GM19372 (cell line): ENCODE results near the gene FXR2.

Experiments
- ATAC-seq: cut with Tn5 transposase; IDR thresholded peaks from one replicate; pipeline ENCODE4 v1.9.1; 2021; ENCODE audit warnings: mild to moderate bottlenecking, low read depth, moderate library complexity; ENCODE audit not compliant: unreplicated experiment

The FXR2 gene

DNA sequence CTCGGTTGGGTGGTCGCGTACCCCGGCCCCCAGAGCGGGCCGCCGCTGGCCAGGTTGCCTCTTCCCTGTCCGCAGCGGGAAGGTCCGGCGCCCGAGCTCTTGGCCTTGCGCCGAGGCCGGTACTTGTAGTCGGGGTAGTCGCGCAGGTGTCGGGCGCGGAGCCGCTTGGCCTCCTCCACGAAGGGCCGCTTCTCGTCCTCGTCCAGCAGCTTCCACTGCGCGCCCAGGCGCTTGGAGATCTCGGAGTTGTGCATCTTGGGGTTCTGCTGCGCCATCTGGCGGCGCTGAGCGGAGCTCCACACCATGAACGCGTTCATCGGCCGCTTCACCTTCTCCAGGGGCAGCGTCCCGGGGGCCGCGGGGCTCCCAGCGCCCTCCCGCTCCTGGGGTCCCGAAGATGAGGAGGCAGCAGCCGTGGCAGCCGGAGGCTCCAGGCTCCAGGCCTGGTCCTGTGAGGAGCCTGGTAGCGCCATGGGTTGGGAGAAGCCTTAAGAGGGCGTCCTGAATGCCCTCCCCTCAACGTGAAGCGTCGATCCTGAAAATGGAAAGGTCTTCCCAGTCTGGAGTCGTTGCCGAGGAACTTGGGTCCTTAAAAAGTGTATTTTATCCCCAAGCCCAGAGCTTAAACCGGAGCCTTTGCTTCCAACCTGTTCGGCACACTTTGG, 25.4 kb downstream of the FXR2 start:
- no peak for ATAC-seq

- no peak for ATAC-seq
Observed at GRCh38 chr17:7588553-7589203, 26.0 kb downstream of the FXR2 start.

DNA sequence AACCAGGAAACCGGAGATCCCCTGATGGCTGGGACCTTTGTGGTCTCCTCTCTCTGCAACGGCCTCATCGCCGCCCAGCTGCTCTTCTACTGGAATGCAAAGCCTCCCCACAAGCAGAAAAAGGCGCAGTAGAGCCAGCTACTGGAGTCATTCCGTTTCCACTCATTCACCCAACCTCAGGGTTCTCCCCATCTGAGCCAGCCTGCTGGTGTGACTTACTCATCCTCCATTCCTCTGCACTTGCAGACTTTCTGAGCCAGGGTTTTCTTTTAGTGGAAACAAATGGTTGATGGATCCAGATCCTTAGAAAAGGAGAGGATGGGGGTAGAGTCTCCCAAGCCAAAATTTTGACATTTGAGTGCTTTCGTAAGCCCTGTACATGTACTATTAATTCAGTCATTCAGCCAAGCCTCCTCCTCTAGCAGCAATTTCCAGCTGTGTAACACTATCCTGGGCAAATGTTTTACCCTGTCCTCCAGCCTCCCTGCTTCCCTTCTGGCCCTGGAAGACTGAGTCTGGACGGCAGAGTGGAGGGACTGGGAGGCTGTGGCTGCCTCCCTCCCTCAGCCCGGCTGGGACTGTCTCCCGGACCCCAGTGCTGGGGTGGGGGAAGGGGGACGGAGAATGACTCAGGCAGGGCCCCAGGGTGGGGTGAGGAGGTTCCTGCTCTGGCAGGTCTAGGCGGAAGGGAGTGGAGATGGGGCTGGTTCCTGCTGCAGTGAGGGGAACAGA, 27.1 kb downstream of the FXR2 start:
- ATAC-seq = no peak

DNA sequence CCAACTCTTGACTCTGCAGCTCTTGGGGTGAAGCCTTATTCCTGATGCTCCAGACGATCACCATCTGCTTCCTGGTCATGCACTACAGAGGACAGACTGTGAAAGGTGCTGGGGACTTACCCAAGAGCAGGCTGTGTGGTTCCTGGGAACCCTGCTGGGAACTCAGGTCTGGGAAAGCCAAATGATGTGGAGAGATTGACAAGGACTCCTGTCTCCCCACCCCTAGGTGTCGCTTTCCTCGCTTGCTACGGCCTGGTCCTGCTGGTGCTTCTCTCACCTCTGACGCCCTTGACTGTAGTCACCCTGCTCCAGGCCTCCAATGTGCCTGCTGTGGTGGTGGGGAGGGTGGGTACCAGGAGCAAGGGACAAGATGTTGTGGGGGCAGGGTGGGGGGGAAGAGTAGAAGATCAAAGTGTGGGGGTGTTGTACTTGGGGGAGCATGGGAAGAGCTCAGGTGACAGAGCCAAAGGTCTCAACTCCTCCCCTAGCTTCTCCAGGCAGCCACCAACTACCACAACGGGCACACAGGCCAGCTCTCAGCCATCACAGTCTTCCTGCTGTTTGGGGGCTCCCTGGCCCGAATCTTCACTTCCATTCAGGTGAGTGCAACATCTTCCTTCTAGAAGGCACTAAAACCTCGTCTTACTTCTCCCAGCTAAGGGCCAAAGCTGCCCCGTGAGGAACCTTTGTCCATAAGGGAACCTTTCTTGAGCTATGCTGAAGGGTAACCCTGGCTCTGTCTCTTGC, 27.9 kb downstream of the FXR2 start:
- no peak for ATAC-seq

GRCh38 chr17:7583253-7584109, 31.2 kb downstream of the FXR2 start, which contains the start of gene MPDU1:
Gene MPDU1 (plus strand): TSS chr17:7583852. CDS start chr17:7583863, 11 bp downstream.
- ATAC-seq = peak; percentile 68

DNA sequence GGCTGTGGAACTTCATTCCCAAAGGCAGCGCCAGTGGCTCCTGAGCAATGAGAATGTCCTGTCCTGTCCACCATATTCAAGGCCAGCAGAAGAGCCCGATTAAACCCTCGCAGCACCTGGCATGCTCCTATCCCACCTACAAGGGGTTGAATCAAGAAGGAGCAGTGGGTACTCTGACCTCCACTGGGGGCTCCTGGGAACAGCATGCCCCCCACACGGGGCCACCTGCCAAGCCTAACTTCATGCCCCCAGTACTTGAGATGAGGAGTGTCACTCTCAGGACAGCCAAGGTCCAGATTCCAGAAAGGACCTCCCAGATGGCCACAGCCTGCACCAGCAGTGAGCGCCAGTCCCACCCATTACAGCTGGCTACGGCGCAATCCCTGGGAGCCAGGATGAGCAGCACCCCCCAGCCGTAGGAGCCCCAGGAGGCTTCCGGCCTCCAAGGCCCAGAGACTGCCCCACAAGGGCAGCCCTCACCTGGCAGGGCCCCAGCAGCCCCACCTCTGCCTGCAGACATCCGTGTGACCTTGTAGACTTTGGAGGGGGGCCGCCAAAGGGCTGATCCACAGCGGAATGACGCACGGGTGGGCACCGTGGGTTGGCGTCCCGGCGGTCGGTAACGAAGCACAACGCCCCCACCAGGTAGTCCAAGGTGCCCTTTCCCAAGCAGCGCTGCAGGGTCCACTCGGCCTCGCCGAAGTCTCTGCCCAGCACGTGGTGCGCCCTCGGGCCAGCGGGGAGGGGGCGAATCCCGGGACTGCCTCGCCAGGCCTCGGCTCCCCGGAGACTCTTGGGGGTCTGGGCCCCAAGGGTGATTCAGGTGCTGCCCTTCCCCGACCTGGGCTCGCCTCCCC, 32.1 kb downstream of the FXR2 start:
- ATAC-seq = no peak

- ATAC-seq = no peak
Observed at GRCh38 chr17:7580604-7581575, 33.8 kb downstream of the FXR2 start.

- ATAC-seq = no peak
Observed at GRCh38 chr17:7579834-7580603, 34.7 kb downstream of the FXR2 start.

DNA sequence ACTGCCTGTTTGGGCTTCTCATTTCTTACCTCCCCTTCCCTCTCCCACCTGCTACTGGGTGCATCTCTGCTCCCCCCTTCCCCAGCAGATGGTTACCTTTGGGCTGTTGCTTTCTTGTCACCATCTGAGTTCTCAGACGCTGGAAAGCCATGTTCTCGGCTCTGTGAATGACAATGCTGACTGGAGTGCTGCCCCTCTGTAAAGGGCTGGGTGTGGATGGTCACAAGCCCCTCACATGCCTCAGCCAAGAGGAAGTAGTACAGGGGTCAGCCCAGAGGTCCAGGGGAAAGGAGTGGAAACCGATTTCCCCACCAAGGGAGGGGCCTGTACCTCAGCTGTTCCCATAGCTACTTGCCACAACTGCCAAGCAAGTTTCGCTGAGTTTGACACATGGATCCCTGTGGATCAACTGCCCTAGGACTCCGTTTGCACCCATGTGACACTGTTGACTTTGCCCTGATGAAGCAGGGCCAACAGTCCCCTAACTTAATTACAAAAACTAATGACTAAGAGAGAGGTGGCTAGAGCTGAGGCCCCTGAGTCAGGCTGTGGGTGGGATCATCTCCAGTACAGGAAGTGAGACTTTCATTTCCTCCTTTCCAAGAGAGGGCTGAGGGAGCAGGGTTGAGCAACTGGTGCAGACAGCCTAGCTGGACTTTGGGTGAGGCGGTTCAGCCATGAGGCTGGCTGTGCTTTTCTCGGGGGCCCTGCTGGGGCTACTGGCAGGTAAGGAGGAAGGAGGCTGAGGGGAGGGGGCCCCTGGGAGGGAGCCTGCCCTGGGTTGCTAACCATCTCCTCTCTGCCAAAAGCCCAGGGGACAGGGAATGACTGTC, 35.5 kb downstream of the FXR2 start, which contains the start of gene CD68:
CD68 (plus strand) TSS at position 638 of the 833 bp plus-strand sequence; CDS start at position 678, 40 bp downstream.
- ATAC-seq = no peak

DNA sequence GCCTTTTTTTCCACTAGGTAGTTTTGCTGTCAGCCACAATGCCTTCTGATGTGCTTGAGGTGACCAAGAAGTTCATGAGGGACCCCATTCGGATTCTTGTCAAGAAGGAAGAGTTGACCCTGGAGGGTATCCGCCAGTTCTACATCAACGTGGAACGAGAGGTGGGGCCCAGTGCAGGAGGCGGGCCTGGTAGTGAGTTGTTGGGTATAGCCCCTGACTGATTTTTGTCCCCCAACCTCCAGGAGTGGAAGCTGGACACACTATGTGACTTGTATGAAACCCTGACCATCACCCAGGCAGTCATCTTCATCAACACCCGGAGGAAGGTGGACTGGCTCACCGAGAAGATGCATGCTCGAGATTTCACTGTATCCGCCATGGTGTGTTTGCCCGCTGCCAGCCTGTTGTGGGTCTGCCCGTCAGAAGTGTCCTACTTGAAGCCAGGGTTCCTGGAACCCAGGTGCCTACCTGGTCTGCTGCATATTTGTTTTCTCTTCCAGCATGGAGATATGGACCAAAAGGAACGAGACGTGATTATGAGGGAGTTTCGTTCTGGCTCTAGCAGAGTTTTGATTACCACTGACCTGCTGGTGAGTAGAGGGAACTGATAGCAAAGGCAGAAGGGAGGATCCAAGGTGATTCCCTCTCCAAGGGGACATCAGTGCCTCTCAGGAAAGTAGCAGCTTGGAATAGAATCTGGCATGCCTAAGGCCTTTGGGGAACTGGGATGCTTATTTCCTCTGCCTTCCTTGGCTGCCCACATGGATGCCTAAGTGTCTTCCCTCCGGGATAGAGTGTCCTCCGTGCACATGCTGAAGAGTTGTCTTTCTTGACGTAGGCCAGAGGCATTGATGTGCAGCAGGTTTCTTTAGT, 37.1 kb downstream of the FXR2 start:
- ATAC-seq = no peak

- ATAC-seq = no peak
Observed at GRCh38 chr17:7576432-7576937, 38.2 kb downstream of the FXR2 start.

DNA sequence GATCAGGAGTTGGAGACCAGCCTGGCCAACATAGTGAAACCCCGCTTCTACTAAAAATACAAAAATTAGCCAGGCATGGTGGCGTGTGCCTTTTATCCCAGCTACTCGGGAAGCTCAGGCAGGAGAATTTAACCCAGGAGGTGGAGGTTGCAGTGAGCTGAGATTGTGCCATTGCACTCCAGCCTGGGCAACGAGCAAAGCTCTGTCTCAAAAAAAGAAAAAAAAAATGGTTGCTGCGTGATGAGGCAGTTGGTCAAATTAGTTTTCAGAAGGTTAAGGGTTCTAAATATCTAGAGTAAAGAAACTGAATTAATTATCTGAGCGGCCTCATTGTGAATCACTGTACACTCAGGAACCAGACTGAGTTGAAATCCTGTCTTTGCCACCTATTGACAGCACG, 38.7 kb downstream of the FXR2 start:
- no peak for ATAC-seq

- ATAC-seq = no peak
Observed at GRCh38 chr17:7575481-7575883, 39.2 kb downstream of the FXR2 start.

DNA sequence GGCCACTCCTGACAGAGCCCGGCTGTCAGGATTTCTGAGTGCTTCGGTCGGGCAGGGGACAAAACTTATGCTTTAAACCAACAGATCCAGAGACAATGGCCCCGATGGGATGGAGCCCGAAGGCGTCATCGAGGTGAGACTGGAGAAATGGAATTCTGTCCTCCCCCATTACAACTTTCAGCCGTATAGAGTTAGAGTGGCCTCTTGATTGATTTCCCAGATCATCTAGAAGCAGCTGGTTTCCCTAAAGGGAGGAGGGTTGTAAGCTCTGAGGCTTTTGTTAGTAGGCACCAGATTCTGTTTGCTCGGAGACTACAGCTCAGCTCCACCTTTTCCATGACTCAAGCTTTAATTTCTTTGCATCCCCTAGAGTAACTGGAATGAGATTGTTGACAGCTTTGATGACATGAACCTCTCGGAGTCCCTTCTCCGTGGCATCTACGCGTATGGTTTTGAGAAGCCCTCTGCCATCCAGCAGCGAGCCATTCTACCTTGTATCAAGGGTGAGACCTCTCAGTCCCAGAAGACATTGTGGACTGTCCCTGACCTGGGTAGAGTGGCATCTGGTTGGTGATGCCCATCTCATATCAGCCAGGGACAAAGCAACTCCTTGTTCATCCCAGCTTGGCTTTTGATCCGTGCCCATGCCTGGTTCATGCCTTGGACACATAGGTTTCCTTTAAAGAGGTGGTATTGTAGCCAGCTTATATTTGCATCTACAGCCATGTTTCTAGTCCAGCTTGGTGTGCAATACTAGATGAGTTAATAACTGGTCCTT, 40.3 kb downstream of the FXR2 start:
- no peak for ATAC-seq
